ENCODE results near the gene PGF.
A peak's percentile ranks its signal among the peaks of the same experiment; 100 is the strongest.

PGF gene

GRCh38 chr14:74922752-74923401, 32.5 kb downstream of the PGF start, which contains the start of gene RPS6KL1 (continued):
- TF ChIP-seq ZNF202 (tag by site-specific recombination; IDR thresholded peaks at IDR 0.05; ENCODE audit: borderline replicate concordance) (no peak), ZNF707 (tag by site-specific recombination; IDR thresholded peaks at IDR 0.05) (no peak), ZFP69B (tag by site-specific recombination; IDR thresholded peaks at IDR 0.05) (peak; percentile 69; the same call in 1 of the 2 replicates), ZBTB1 (tag by site-specific recombination; IDR thresholded peaks at IDR 0.05) (no peak), SP3 (tag by site-specific recombination; IDR thresholded peaks at IDR 0.05) (peak; percentile 24; the same call in 1 of the 2 replicates), ZBTB49 (tag by site-specific recombination; IDR thresholded peaks at IDR 0.05; ENCODE audit: low read depth) (no peak), ZNF791 (tag by site-specific recombination; IDR thresholded peaks at IDR 0.05) (no peak), ZSCAN30 (tag by site-specific recombination; IDR thresholded peaks at IDR 0.05) (0 out of 2 replicates have a peak, but pooled peaks have one; percentile 34), ZBTB48 (tag by site-specific recombination; IDR thresholded peaks at IDR 0.05) (no peak), GLIS2 (tag by site-specific recombination; IDR thresholded peaks at IDR 0.05) (0 out of 2 replicates have a peak, but pooled peaks have one; percentile 21), KLF9 (tag by site-specific recombination; IDR thresholded peaks at IDR 0.05; ENCODE audit: low read depth) (peak; percentile 34; the same call in 1 of the 2 replicates), ZEB2 (tag by site-specific recombination; IDR thresholded peaks at IDR 0.05) (peak; percentile 56; the same call in 1 of the 2 replicates), ZBTB21 (tag by site-specific recombination; IDR thresholded peaks at IDR 0.05) (no peak), ZNF654 (tag by site-specific recombination; IDR thresholded peaks at IDR 0.05; ENCODE audit: low read depth) (no peak), ZXDB (tag by site-specific recombination; IDR thresholded peaks at IDR 0.05) (peak; percentile 39; the same call in 1 of the 2 replicates), ZBTB8A (tag by site-specific recombination; IDR thresholded peaks at IDR 0.05) (no peak), ZNF664 (tag by site-specific recombination; IDR thresholded peaks at IDR 0.05) (no peak), ZNF26 (tag by site-specific recombination; IDR thresholded peaks at IDR 0.05) (no peak), AEBP2 (tag by site-specific recombination; IDR thresholded peaks at IDR 0.05; ENCODE audit: borderline replicate concordance) (no peak), ZIC2 (tag by site-specific recombination; IDR thresholded peaks at IDR 0.05) (peak; percentile 86), KLF8 (tag by site-specific recombination; IDR thresholded peaks at IDR 0.05) (no peak)
- TF ChIP-seq, protein P1, sequence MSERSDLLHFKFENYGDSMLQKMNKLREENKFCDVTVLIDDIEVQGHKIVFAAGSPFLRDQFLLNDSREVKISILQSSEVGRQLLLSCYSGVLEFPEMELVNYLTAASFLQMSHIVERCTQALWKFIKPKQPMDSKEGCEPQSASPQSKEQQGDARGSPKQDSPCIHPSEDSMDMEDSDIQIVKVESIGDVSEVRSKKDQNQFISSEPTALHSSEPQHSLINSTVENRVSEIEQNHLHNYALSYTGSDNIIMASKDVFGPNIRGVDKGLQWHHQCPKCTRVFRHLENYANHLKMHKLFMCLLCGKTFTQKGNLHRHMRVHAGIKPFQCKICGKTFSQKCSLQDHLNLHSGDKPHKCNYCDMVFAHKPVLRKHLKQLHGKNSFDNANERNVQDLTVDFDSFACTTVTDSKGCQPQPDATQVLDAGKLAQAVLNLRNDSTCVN (tag by site-specific recombination; optimal IDR thresholded peaks at IDR 0.05), result peak; percentile 79
- TF ChIP-seq, protein P2, sequence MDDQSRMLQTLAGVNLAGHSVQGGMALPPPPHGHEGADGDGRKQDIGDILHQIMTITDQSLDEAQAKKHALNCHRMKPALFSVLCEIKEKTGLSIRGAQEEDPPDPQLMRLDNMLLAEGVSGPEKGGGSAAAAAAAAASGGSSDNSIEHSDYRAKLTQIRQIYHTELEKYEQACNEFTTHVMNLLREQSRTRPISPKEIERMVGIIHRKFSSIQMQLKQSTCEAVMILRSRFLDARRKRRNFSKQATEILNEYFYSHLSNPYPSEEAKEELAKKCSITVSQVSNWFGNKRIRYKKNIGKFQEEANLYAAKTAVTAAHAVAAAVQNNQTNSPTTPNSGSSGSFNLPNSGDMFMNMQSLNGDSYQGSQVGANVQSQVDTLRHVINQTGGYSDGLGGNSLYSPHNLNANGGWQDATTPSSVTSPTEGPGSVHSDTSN (CRISPR knock-in tag; IDR thresholded peaks at IDR 0.05), result peak; percentile 29; the same call in 1 of the 2 replicates
- TF ChIP-seq, protein P3, sequence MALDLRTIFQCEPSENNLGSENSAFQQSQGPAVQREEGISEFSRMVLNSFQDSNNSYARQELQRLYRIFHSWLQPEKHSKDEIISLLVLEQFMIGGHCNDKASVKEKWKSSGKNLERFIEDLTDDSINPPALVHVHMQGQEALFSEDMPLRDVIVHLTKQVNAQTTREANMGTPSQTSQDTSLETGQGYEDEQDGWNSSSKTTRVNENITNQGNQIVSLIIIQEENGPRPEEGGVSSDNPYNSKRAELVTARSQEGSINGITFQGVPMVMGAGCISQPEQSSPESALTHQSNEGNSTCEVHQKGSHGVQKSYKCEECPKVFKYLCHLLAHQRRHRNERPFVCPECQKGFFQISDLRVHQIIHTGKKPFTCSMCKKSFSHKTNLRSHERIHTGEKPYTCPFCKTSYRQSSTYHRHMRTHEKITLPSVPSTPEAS (tag by site-specific recombination; IDR thresholded peaks at IDR 0.05), result 0 out of 2 replicates have a peak, but pooled peaks have one; percentile 11
- TF ChIP-seq, protein P4, sequence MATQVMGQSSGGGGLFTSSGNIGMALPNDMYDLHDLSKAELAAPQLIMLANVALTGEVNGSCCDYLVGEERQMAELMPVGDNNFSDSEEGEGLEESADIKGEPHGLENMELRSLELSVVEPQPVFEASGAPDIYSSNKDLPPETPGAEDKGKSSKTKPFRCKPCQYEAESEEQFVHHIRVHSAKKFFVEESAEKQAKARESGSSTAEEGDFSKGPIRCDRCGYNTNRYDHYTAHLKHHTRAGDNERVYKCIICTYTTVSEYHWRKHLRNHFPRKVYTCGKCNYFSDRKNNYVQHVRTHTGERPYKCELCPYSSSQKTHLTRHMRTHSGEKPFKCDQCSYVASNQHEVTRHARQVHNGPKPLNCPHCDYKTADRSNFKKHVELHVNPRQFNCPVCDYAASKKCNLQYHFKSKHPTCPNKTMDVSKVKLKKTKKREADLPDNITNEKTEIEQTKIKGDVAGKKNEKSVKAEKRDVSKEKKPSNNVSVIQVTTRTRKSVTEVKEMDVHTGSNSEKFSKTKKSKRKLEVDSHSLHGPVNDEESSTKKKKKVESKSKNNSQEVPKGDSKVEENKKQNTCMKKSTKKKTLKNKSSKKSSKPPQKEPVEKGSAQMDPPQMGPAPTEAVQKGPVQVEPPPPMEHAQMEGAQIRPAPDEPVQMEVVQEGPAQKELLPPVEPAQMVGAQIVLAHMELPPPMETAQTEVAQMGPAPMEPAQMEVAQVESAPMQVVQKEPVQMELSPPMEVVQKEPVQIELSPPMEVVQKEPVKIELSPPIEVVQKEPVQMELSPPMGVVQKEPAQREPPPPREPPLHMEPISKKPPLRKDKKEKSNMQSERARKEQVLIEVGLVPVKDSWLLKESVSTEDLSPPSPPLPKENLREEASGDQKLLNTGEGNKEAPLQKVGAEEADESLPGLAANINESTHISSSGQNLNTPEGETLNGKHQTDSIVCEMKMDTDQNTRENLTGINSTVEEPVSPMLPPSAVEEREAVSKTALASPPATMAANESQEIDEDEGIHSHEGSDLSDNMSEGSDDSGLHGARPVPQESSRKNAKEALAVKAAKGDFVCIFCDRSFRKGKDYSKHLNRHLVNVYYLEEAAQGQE (tag by site-specific recombination; IDR thresholded peaks at IDR 0.05), result no peak
- TF ChIP-seq, protein P5, sequence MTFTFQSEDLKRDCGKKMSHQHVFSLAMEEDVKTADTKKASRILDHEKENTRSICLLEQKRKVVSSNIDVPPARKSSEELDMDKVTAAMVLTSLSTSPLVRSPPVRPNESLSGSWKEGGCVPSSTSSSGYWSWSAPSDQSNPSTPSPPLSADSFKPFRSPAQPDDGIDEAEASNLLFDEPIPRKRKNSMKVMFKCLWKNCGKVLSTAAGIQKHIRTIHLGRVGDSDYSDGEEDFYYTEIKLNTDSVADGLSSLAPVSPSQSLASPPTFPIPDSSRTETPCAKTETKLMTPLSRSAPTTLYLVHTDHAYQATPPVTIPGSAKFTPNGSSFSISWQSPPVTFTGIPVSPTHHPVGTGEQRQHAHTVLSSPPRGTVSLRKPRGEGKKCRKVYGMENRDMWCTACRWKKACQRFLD (tag by site-specific recombination; IDR thresholded peaks at IDR 0.05), result no peak
